Activated T-cell treated with anti-CD3 and anti-CD28 coated beads, Interleukin-2, amount 50 U/mL, for 4 hours (primary cell): ENCODE data around the gene MAD1L1. TPM values are rescaled to one million over a fixed set of nuclear protein-coding genes. Genes with fewer than 3 reads are reported as not detected.

Experiments used
- ATAC-seq, 2 donors: fragments of 200-7000 bp; cut with Tn5 transposase; one replicate each; pipeline ENCODE4 v1.10.0; 2021
- DNase-seq: peaks from one replicate; pipeline ENCODE4 v3.0.0-alpha.2; 2020
- H3K27me3 Mint-ChIP-seq: one replicate; pipeline ENCODE4 v1.8.0; 2021; ENCODE audit warnings: low read depth, mixed read lengths
- H3K36me3 Mint-ChIP-seq: one replicate; pipeline ENCODE4 v1.8.0; 2022; ENCODE audit warnings: mixed read lengths; ENCODE audit not compliant: insufficient read depth
- H3K4me1 Mint-ChIP-seq: one replicate; pipeline ENCODE4 v1.8.0; 2021; ENCODE audit warnings: low read depth, mixed read lengths
- H3K4me3 Mint-ChIP-seq: one replicate; pipeline ENCODE4 v1.8.0; 2021; ENCODE audit warnings: mild to moderate bottlenecking, moderate library complexity, mixed read lengths
- H3K9me3 Mint-ChIP-seq: one replicate; pipeline ENCODE4 v1.8.0; 2021; ENCODE audit warnings: mixed read lengths
- total RNA-seq, 3 donors: library from RNA; stranded (reverse); gene quantifications; one replicate each; pipeline ENCODE4 v1.2.1, GENCODE V29; 2021

MAD1L1 gene
- total RNA-seq, 3 donors from 2014 or later = 55.8 to 59.4 (median 57.9) TPM

GRCh38 chr7:2008936-2009540 lies 223.7 kb downstream of the MAD1L1 start:
- H3K27me3 Mint-ChIP-seq = no peaks in the 10 kb centered on the region
- no peak for DNase-seq
- H3K36me3 Mint-ChIP-seq = peaks cover 11% of the 10 kb centered on the region
- H3K9me3 Mint-ChIP-seq = no peaks in the 10 kb centered on the region
- no peaks in the 10 kb centered on the region for H3K4me1 Mint-ChIP-seq
- H3K4me3 Mint-ChIP-seq = no peak overlapping the region
- no peak for ATAC-seq

DNA sequence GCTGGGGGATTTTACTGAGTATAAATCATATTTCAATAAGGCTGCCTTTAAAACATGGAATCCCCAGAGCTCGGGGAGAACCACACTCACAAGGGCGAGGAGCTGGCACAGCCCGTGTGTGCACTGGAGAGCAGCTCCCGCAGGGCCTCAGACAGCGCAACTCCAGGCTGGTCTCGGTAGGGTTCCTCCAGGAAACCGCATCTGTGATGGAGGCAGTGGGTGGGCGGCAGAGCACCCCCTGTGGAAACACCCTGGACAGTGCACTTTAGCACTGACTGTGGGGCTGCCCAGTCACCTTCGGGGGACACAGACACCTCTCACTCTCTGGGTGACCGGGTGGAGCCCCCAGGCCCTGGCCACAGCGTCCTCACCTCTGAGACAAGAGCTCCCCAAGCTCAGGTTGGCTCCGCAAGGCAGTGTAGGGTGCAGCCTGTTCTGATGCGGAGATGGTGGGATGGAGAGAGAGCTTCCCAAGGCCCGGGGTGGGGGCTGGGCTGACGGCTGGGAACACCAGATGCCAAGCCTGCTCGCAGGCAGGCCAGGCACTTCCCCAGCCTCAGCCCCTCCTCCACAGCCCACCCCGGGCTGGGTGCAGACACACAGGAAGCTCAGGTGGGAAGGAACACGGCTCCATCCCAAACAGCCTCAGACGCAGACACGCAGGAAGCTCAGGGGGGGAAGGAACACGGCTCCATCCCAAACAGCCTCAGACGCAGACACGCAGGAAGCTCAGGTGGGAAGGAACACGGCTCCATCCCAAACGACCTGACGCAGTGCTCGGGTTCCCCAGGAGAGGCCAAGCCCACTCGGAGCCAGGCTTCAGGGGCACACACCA lies 224.4 kb downstream of the MAD1L1 start:
- DNase-seq (no peak), ATAC-seq (no peak)
- H3K4me3 Mint-ChIP-seq = no peak overlapping the region
- H3K36me3 Mint-ChIP-seq = peaks cover 8% of the 10 kb centered on the region
- no peaks in the 10 kb centered on the region for H3K9me3 Mint-ChIP-seq
- H3K4me1 Mint-ChIP-seq = no peaks in the 10 kb centered on the region
- H3K27me3 Mint-ChIP-seq = no peaks in the 10 kb centered on the region

DNA sequence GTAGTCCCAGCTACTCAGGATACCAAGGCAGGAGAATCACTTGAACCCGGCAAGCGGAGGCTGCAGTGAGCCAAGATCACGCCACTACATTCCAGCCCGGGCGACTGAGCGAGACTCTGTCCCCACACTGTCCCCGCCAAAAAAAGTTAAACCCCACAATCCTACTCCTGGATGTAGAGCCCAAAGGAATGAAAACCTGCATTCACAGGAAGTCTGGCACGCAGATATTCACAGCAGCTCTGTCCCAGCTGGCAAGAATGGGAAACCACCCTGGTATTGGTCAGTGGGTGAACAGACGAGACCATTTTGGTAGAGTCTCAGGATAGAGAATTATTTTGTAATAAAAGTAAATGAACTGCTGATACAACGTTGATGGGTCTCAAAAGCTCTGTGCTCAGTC lies 225.2 kb downstream of the MAD1L1 start:
- ATAC-seq (no peak), DNase-seq (no peak)
- H3K36me3 Mint-ChIP-seq = peaks cover 2% of the 10 kb centered on the region
- H3K9me3 Mint-ChIP-seq = no peaks in the 10 kb centered on the region
- H3K27me3 Mint-ChIP-seq = no peaks in the 10 kb centered on the region
- no peaks in the 10 kb centered on the region for H3K4me1 Mint-ChIP-seq
- H3K4me3 Mint-ChIP-seq = no peak overlapping the region

DNA sequence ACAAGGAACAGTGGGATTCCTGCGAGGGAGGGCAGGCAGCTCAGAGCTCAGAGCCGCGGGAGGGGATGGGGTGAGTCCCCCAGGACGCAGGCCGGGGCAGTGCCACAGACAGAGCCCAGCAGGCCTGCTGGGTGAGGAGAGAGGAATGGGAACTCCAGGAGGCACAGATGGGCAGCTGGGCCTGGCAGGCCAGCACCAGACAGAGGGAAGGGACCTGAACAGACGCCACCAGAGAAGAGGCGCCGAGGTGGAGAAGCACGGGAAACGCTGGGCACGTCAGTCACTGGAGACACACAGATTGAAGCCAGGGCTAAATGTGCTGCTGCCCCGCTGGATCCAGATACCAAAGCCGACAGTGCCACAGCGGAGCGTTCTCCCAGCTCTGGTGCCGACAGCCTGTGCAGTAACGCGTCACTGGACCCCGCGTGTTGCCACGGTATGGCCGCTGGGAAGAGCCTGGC lies 225.8 kb downstream of the MAD1L1 start:
- ATAC-seq (no peak), DNase-seq (peak; percentile 3)
- no peaks in the 10 kb centered on the region for H3K27me3 Mint-ChIP-seq
- H3K9me3 Mint-ChIP-seq = no peaks in the 10 kb centered on the region
- no peak overlapping the region for H3K4me3 Mint-ChIP-seq
- peaks cover under 1% of the 10 kb centered on the region for H3K36me3 Mint-ChIP-seq
- H3K4me1 Mint-ChIP-seq = no peaks in the 10 kb centered on the region

GRCh38 chr7:2006231-2006771 lies 226.4 kb downstream of the MAD1L1 start:
- Mint-ChIP-seq H3K9me3 (no peaks in the 10 kb centered on the region), H3K27me3 (no peaks in the 10 kb centered on the region), H3K4me3 (no peak overlapping the region), H3K4me1 (no peaks in the 10 kb centered on the region), H3K36me3 (no peaks in the 10 kb centered on the region)
- ATAC-seq (no peak), DNase-seq (peak; percentile 1)

- DNase-seq (no peak), ATAC-seq (no peak)
- Mint-ChIP-seq H3K27me3 (no peaks in the 10 kb centered on the region), H3K4me3 (no peak overlapping the region), H3K9me3 (no peaks in the 10 kb centered on the region), H3K4me1 (no peaks in the 10 kb centered on the region), H3K36me3 (no peaks in the 10 kb centered on the region)
Observed at GRCh38 chr7:2005786-2006185, 227.0 kb downstream of the MAD1L1 start.

GRCh38 chr7:2004841-2005725 lies 227.7 kb downstream of the MAD1L1 start:
- DNase-seq = peak; percentile 1
- H3K9me3 Mint-ChIP-seq = no peaks in the 10 kb centered on the region
- no peaks in the 10 kb centered on the region for H3K4me1 Mint-ChIP-seq
- H3K36me3 Mint-ChIP-seq = peaks cover 2% of the 10 kb centered on the region
- no peak for ATAC-seq
- H3K27me3 Mint-ChIP-seq = no peaks in the 10 kb centered on the region
- H3K4me3 Mint-ChIP-seq = no peak overlapping the region

DNA sequence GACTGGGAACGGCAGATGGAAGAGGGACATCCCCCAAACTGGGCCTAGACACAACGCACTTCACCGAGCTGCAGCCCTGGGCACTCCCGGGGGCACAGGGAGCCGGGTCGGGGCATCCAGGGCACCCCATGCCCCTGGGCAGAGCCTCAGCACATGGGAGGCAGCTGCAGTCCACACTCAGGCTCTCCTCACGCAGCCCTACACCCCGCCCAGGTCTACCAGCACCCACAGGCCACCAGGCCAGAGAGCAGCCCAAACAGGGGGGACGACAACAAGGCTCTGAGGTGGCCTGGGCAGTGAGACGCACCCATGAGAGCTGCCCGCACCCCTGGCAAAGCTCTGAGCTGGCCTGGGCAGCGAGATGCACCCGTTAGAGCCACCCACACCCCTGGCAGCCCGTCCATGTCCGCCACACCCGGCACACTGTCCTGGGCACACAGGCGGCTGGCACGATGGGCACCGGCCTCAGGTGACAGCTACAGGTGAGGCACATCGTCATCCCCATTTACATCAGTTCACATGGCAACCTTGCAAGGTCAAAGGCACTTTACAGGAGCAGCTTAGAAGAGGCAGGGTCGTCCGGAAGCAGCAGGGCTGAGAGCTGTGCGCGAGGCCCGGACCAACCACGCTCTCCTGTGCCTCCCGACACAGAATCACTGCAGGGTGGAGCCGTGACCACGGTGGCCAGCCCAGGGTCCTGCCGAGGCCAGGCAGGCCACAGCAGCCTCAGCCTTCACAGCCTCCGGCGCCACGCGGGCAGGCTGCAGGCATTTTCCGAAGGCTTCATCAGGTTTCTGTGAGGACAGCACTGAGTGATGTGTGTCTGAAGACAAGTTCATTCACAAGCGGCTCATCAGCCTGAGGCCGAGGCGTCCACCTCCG lies 228.6 kb downstream of the MAD1L1 start:
- DNase-seq (peak; percentile 1), ATAC-seq (no peak)
- Mint-ChIP-seq H3K4me3 (no peak overlapping the region), H3K9me3 (no peaks in the 10 kb centered on the region), H3K4me1 (no peaks in the 10 kb centered on the region), H3K36me3 (peaks cover 2% of the 10 kb centered on the region), H3K27me3 (no peaks in the 10 kb centered on the region)

DNA sequence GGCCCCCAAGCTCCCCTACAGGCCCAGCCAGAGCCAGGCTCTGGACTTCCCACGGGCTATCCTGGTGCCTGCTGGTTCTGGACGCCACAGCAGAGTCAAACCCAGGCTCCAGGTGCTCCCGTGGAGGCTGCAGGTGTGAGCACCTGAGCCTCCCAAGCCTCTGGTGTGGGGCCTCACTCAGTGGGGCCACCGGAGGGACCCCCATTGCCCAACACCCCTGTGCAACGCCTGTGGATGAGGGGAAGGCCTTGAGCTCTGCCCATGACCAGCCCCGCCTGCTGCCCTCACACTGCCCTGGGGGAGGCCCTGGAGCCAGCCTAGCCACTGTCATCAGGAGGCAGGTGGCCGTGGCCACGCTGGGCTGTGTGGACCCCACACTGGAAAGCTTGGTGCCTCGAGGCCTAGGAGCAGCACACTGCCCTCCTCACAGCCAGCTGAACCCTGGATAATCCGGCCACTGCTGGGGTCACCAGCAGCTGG lies 229.3 kb downstream of the MAD1L1 start:
- Mint-ChIP-seq H3K4me1 (no peaks in the 10 kb centered on the region), H3K36me3 (peaks cover 2% of the 10 kb centered on the region), H3K4me3 (no peak overlapping the region), H3K27me3 (no peaks in the 10 kb centered on the region), H3K9me3 (no peaks in the 10 kb centered on the region)
- DNase-seq = no peak
- ATAC-seq = no peak

DNA sequence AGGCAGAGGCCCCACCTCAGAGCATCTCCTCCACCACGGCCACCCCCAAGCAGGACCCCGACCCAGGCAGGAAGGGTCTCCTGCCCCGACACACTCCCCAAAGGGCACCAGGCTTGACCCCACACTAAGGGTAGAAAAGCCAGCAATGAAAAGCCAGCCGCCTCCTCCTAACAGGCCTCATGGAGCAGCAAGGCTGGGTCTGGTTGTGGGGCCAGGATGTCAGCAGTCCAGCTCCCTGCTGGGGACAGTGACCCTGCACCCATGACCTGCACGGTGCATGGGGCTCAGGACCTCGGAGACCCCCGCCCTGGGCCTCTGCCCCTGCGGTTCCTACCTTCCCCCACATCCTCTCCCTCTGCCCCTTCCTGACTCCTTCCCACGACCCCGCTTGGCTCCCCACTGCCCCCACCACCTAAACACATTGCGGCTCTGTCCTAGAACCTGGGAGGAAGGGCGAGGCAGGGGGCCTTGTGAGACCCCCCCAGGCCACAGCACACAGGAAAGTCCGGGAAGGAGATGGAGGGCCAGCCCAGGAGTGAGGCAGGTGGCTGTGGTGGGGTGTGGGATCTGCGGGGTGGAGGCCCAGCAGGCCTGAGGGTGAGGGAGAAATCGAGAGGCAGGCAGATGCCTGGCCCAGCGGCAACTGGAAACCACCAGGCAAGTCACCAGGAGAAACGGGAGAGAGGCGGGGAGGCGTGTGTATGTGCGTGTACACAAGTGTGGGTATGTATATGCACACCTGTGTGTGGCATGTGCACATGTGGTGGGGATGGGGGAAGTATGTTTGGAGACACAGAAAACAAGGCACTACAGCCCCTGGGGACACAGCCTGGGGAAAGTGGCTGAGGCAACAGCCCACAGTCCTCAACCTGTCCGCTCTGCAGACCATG lies 229.9 kb downstream of the MAD1L1 start:
- no peak for DNase-seq

DNA sequence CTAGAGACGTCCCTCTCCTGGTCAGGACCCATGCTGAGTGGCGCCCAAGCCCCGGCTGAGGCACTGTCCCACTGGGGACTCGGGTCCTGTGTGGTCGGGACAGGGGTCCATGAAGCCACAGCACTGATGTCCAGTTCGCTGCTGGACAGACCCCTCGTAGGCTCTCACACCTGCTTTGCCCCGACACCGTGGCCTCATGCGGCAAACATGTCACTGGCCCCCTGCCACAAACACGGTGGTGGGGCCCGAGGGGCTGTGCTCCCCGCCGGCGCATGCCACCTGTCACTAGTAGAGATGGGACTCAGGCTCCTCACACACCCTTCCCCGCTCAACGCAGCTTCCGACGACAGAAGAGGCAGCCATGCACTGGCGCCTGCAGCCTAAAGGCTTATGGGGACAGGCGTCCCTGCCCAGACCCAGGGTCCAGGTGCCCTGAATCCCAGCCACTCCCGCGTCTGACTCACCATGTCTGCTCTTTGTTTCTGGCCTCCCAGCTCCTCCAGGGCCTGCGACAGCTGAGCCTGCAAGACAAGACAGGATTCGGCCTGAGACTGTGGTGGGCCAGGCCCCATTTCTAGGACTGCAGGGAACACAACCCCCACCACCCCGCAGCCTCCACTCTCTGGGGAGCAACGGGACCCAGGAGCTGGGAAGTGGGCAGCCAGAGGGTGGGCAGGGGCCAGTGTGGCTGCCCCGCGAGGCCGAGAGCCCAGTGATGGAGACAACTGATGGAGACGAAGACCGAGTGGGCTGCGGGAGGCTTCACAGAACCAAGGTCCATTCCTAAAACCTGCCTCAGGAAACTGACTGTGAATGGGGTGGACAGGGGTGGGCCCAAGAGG lies 230.9 kb downstream of the MAD1L1 start:
- no peaks in the 10 kb centered on the region for H3K4me1 Mint-ChIP-seq
- no peak overlapping the region for H3K4me3 Mint-ChIP-seq

More for the DNA sequence above, 229.9 kb downstream of the MAD1L1 start:
- no peaks in the 10 kb centered on the region for H3K9me3 Mint-ChIP-seq
- no peak for ATAC-seq
- H3K4me1 Mint-ChIP-seq = no peaks in the 10 kb centered on the region
- no peaks in the 10 kb centered on the region for H3K27me3 Mint-ChIP-seq
- H3K4me3 Mint-ChIP-seq = no peak overlapping the region
- H3K36me3 Mint-ChIP-seq = peaks cover 2% of the 10 kb centered on the region

DNA sequence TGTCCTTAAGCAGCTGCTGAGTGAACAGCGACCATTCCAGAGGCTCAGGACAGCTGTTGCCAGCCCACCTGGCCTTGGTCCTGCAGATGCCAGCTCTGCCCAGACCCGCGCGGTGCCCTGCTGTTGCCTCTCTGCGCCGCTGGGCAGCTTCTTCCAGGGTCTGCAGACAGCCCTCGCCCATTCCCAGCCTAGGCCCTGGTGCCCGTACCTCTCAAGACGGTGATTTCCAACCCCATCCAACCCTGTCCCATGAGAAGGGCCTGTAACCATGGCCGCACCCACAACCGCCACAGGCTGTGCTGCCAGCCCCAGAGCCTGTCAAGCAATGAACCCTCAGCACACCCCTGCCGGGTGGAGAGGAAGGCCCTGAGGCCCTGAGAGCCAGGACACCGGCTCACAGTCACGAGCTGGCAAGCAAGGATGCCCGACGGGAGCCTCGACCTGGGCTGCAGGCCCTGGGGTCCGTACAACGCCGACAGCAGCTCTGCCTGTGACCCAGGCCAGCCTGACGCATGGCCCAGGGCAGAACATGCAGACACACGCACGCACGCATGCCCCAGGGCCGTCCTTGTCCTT lies 231.9 kb downstream of the MAD1L1 start:
- H3K27me3 Mint-ChIP-seq = no peaks in the 10 kb centered on the region

More for the DNA sequence above, 230.9 kb downstream of the MAD1L1 start:
- H3K27me3 Mint-ChIP-seq = no peaks in the 10 kb centered on the region
- no peaks in the 10 kb centered on the region for H3K9me3 Mint-ChIP-seq
- no peak for ATAC-seq
- DNase-seq = no peak
- peaks cover 2% of the 10 kb centered on the region for H3K36me3 Mint-ChIP-seq

More for the DNA sequence above, 231.9 kb downstream of the MAD1L1 start:
- no peaks in the 10 kb centered on the region for H3K4me1 Mint-ChIP-seq
- no peaks in the 10 kb centered on the region for H3K9me3 Mint-ChIP-seq
- H3K36me3 Mint-ChIP-seq = peaks cover 2% of the 10 kb centered on the region
- no peak overlapping the region for H3K4me3 Mint-ChIP-seq
- no peak for DNase-seq
- ATAC-seq = no peak
